Prostate gland (tissue), 2 donors: Measurements from ENCODE around the gene ARMH2.

Experiments used
- CTCF ChIP-seq, 4 experiments: fragments of 200-600 bp in 2 of 4; fragments of 450-650 bp in 2 of 4; sonication (generic) in 2 of 4; IDR thresholded peaks; 1 replicate in 3 of 4; 2 replicates in 1 of 4; pipeline ENCODE4 v1.5.1; 2016 to 2019; ENCODE audit warnings: antibody characterized with exemption in 4 of 4, mild to moderate bottlenecking in 2 of 4, moderate library complexity in 2 of 4
- POLR2A ChIP-seq: fragments of 450-650 bp; IDR thresholded peaks from one replicate; pipeline ENCODE4 v1.6.1; 2016; ENCODE audit warnings: antibody characterized with exemption, mild to moderate bottlenecking
- POLR2AphosphoS5 ChIP-seq: sonication (generic); formaldehyde crosslinking; IDR thresholded peaks from one replicate; pipeline ENCODE4 v1.6.1; 2017; ENCODE audit warnings: antibody characterized with exemption

GRCh38 chr6:24761193-24761835 lies 37.4 kb downstream of the ARMH2 start:
- TF ChIP-seq CTCF (IDR thresholded peaks at IDR 0.05) (no peak), POLR2A (no peak), POLR2AphosphoS5 (no peak)
